Gastrocnemius medialis (tissue), 4 donors: ENCODE data around the gene VAT1L.

Experiments
- CTCF ChIP-seq, 5 experiments: fragments of 450-650 bp in 3 of 5; fragments of 200-600 bp in 2 of 5; sonication (generic) in 2 of 5; IDR thresholded peaks in 4 of 5; conservative IDR thresholded peaks in 1 of 5; 1 replicate in 4 of 5; 2 replicates in 1 of 5; pipeline ENCODE4 v1.5.1; 2016 to 2019; ENCODE audit warnings: antibody characterized with exemption in 5 of 5, mild to moderate bottlenecking in 3 of 5, moderate library complexity in 3 of 5
- POLR2A ChIP-seq, 2 donors: fragments of 450-650 bp; IDR thresholded peaks; one replicate each; pipeline ENCODE4 v1.6.1; 2017; ENCODE audit warnings: antibody characterized with exemption in 2 of 2, mild to moderate bottlenecking in 2 of 2, moderate library complexity in 2 of 2

DNA sequence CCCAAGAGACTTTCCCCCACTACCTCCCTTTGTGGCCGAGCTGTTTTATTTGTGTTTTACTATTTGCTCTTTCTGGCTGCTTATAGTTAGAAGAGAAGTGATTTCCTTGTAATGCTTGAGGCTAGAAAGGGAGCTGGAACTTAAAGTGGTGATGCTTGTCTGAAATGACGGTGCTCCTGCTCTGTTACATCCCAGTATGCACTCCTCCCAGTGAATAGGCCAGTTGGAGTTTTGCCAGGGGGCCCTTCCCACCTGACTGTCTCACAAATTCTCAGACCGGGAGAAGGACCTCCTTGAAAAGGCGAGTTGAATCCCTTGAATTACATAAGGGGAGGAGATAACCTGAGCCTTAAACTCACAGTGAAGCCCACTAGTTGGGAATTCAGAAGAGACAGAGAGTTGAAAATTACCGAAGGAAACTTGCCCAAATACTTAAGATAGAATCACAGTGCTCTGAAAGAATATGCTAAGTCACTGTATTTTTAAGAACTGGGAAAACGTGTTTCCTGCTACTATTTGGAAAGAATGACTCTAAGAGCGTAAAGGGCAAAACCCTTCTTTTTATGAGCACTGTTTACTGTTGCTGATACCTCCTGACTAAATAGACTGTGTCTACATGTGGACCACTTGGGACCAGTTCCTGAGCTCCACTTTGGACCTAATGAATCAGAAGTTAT, 149.2 kb downstream of the VAT1L start:
- TF ChIP-seq CTCF (IDR thresholded peaks at IDR 0.05 in 4 of 5, conservative IDR thresholded peaks at IDR 0.05 in 1 of 5): no peak
- no peak for TF ChIP-seq POLR2A (IDR thresholded peaks at IDR 0.05)
